Measurements from ENCODE around the gene EXD1.

DNA sequence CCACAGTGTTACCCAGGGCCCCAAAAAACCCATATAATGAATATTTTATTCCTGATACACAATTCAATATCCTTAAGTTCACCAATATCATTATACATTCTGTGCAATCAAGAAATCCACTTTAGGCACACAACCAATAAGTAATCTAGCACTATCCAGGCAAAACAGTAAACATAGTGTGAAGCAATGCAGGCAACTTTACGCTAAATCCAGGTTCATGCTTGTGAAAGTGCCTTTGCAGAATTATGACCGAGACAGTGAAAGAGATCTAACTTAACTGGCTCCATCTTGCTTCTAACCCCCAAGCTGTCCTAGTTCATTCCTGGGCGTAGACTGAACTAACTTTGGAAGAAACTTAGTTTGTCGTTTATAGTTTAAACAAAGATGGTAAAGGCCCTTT lies 80.3 kb downstream of the EXD1 start:
- TF ChIP-seq CTCF (IDR thresholded peaks at IDR 0.05 in 4 of 5, conservative IDR thresholded peaks at IDR 0.05 in 1 of 5) (no peak), POLR2A (IDR thresholded peaks at IDR 0.05) (no peak)
